ENCODE measurements around the gene ACYP2.
"Not testable (repeated sequence)": the region's sequence is repeated elsewhere in the genome, so short reads cannot be mapped to it uniquely, and the experiment has no call there.

ACYP2 gene

GRCh38 chr2:54260241-54260595, 144.8 kb downstream of the ACYP2 start:
- Histone ChIP-seq H3K4me3 (ENCODE audit: low read depth in 1 of 2, low read length in 2 of 2) (no peak overlapping the region), H3K27ac (ENCODE audit: low read depth, low read length) (no peak overlapping the region), H3K9me3 (ENCODE audit: low read length) (no peaks in the 10 kb centered on the region), H3K36me3 (ENCODE audit: insufficient read depth, low read length) (no peaks in the 10 kb centered on the region), H3K4me1 (ENCODE audit: insufficient read depth, low read length) (no peaks in the 10 kb centered on the region), H3K9ac (ENCODE audit: low read length) (no peak overlapping the region), H3K27me3 (ENCODE audit: control insufficient read depth in 1 of 2, insufficient read depth in 2 of 2, low read length in 2 of 2) (no peaks in the 10 kb centered on the region)

GRCh38 chr2:54261537-54261936, 146.1 kb downstream of the ACYP2 start:
- no peak overlapping the region for H3K4me3 ChIP-seq (ENCODE audit: low read depth in 1 of 2, low read length in 2 of 2)
- H3K27me3 ChIP-seq (ENCODE audit: control insufficient read depth in 1 of 2, insufficient read depth in 2 of 2, low read length in 2 of 2), result no peaks in the 10 kb centered on the region
- H3K9ac ChIP-seq (ENCODE audit: low read length), result no peak overlapping the region
- no peak overlapping the region for H3K27ac ChIP-seq (ENCODE audit: low read depth, low read length)
- H3K36me3 ChIP-seq (ENCODE audit: insufficient read depth, low read length), result no peaks in the 10 kb centered on the region
- no peaks in the 10 kb centered on the region for H3K4me1 ChIP-seq (ENCODE audit: insufficient read depth, low read length)
- no peaks in the 10 kb centered on the region for H3K9me3 ChIP-seq (ENCODE audit: low read length)

GRCh38 chr2:54262015-54262765, 146.8 kb downstream of the ACYP2 start:
- Histone ChIP-seq H3K4me3 (ENCODE audit: low read depth in 1 of 2, low read length in 2 of 2) (no peak overlapping the region), H3K27me3 (ENCODE audit: control insufficient read depth in 1 of 2, insufficient read depth in 2 of 2, low read length in 2 of 2) (no peaks in the 10 kb centered on the region), H3K9me3 (ENCODE audit: low read length) (no peaks in the 10 kb centered on the region), H3K4me1 (ENCODE audit: insufficient read depth, low read length) (no peaks in the 10 kb centered on the region), H3K36me3 (ENCODE audit: insufficient read depth, low read length) (no peaks in the 10 kb centered on the region), H3K9ac (ENCODE audit: low read length) (no peak overlapping the region), H3K27ac (ENCODE audit: low read depth, low read length) (no peak overlapping the region)

GRCh38 chr2:54265081-54265480, 149.7 kb downstream of the ACYP2 start:
- H3K4me3 ChIP-seq (ENCODE audit: low read depth in 1 of 2, low read length in 2 of 2); H3K36me3 ChIP-seq (ENCODE audit: insufficient read depth, low read length); H3K27me3 ChIP-seq (ENCODE audit: control insufficient read depth in 1 of 2, insufficient read depth in 2 of 2, low read length in 2 of 2); H3K9ac ChIP-seq (ENCODE audit: low read length); H3K4me1 ChIP-seq (ENCODE audit: insufficient read depth, low read length); H3K9me3 ChIP-seq (ENCODE audit: low read length); H3K27ac ChIP-seq (ENCODE audit: low read depth, low read length): not testable (repeated sequence)

GRCh38 chr2:54267577-54267976, 152.2 kb downstream of the ACYP2 start:
- Histone ChIP-seq H3K4me3 (ENCODE audit: low read depth in 1 of 2, low read length in 2 of 2) (no peak overlapping the region), H3K4me1 (ENCODE audit: insufficient read depth, low read length) (no peaks in the 10 kb centered on the region), H3K36me3 (ENCODE audit: insufficient read depth, low read length) (no peaks in the 10 kb centered on the region), H3K27ac (ENCODE audit: low read depth, low read length) (no peak overlapping the region), H3K27me3 (ENCODE audit: control insufficient read depth in 1 of 2, insufficient read depth in 2 of 2, low read length in 2 of 2) (no peaks in the 10 kb centered on the region), H3K9me3 (ENCODE audit: low read length) (no peaks in the 10 kb centered on the region), H3K9ac (ENCODE audit: low read length) (no peak overlapping the region)

GRCh38 chr2:54271189-54271588, 155.8 kb downstream of the ACYP2 start:
- H3K9ac ChIP-seq (ENCODE audit: low read length), result no peak overlapping the region
- no peaks in the 10 kb centered on the region for H3K27me3 ChIP-seq (ENCODE audit: control insufficient read depth in 1 of 2, insufficient read depth in 2 of 2, low read length in 2 of 2)
- no peaks in the 10 kb centered on the region for H3K9me3 ChIP-seq (ENCODE audit: low read length)
- no peaks in the 10 kb centered on the region for H3K4me1 ChIP-seq (ENCODE audit: insufficient read depth, low read length)
- H3K36me3 ChIP-seq (ENCODE audit: insufficient read depth, low read length), result no peaks in the 10 kb centered on the region
- H3K4me3 ChIP-seq (ENCODE audit: low read depth in 1 of 2, low read length in 2 of 2), result no peak overlapping the region
- no peak overlapping the region for H3K27ac ChIP-seq (ENCODE audit: low read depth, low read length)

GRCh38 chr2:54271843-54272627, 156.6 kb downstream of the ACYP2 start:
- Histone ChIP-seq H3K27me3 (ENCODE audit: control insufficient read depth in 1 of 2, insufficient read depth in 2 of 2, low read length in 2 of 2) (no peaks in the 10 kb centered on the region), H3K9me3 (ENCODE audit: low read length) (no peaks in the 10 kb centered on the region)

GRCh38 chr2:54274781-54275242, 159.4 kb downstream of the ACYP2 start:
- H3K4me3 ChIP-seq (ENCODE audit: low read depth in 1 of 2, low read length in 2 of 2), result no peak overlapping the region
- H3K27me3 ChIP-seq (ENCODE audit: control insufficient read depth in 1 of 2, insufficient read depth in 2 of 2, low read length in 2 of 2), result no peaks in the 10 kb centered on the region
- H3K36me3 ChIP-seq (ENCODE audit: insufficient read depth, low read length), result no peaks in the 10 kb centered on the region
- no peaks in the 10 kb centered on the region for H3K4me1 ChIP-seq (ENCODE audit: insufficient read depth, low read length)
- H3K9ac ChIP-seq (ENCODE audit: low read length), result no peak overlapping the region
- H3K9me3 ChIP-seq (ENCODE audit: low read length), result no peaks in the 10 kb centered on the region
- H3K27ac ChIP-seq (ENCODE audit: low read depth, low read length), result no peak overlapping the region

More at GRCh38 chr2:54271843-54272627, 156.6 kb downstream of the ACYP2 start:
- H3K27ac ChIP-seq (ENCODE audit: low read depth, low read length), result no peak overlapping the region
- H3K4me3 ChIP-seq (ENCODE audit: low read depth in 1 of 2, low read length in 2 of 2), result no peak overlapping the region
- no peaks in the 10 kb centered on the region for H3K36me3 ChIP-seq (ENCODE audit: insufficient read depth, low read length)
- H3K9ac ChIP-seq (ENCODE audit: low read length), result no peak overlapping the region
- H3K4me1 ChIP-seq (ENCODE audit: insufficient read depth, low read length), result no peaks in the 10 kb centered on the region

- Histone ChIP-seq H3K27ac (ENCODE audit: low read depth, low read length) (no peak overlapping the region), H3K36me3 (ENCODE audit: insufficient read depth, low read length) (no peaks in the 10 kb centered on the region), H3K4me1 (ENCODE audit: insufficient read depth, low read length) (no peaks in the 10 kb centered on the region), H3K27me3 (ENCODE audit: control insufficient read depth in 1 of 2, insufficient read depth in 2 of 2, low read length in 2 of 2) (no peaks in the 10 kb centered on the region), H3K9me3 (ENCODE audit: low read length) (no peaks in the 10 kb centered on the region), H3K4me3 (ENCODE audit: low read depth in 1 of 2, low read length in 2 of 2) (no peak overlapping the region), H3K9ac (ENCODE audit: low read length) (no peak overlapping the region)
Observed at GRCh38 chr2:54275541-54275940, 160.1 kb downstream of the ACYP2 start.

GRCh38 chr2:54279385-54279784, 164.0 kb downstream of the ACYP2 start:
- no peaks in the 10 kb centered on the region for H3K4me1 ChIP-seq (ENCODE audit: insufficient read depth, low read length)
- no peak overlapping the region for H3K9ac ChIP-seq (ENCODE audit: low read length)
- H3K9me3 ChIP-seq (ENCODE audit: low read length), result no peaks in the 10 kb centered on the region
- H3K27me3 ChIP-seq (ENCODE audit: control insufficient read depth in 1 of 2, insufficient read depth in 2 of 2, low read length in 2 of 2), result no peaks in the 10 kb centered on the region
- H3K27ac ChIP-seq (ENCODE audit: low read depth, low read length), result no peak overlapping the region
- H3K36me3 ChIP-seq (ENCODE audit: insufficient read depth, low read length), result no peaks in the 10 kb centered on the region
- no peak overlapping the region for H3K4me3 ChIP-seq (ENCODE audit: low read depth in 1 of 2, low read length in 2 of 2)

- no peaks in the 10 kb centered on the region for H3K9me3 ChIP-seq (ENCODE audit: low read length)
- H3K4me1 ChIP-seq (ENCODE audit: insufficient read depth, low read length), result no peaks in the 10 kb centered on the region
- H3K27me3 ChIP-seq (ENCODE audit: control insufficient read depth in 1 of 2, insufficient read depth in 2 of 2, low read length in 2 of 2), result no peaks in the 10 kb centered on the region
- H3K9ac ChIP-seq (ENCODE audit: low read length), result no peak overlapping the region
- no peaks in the 10 kb centered on the region for H3K36me3 ChIP-seq (ENCODE audit: insufficient read depth, low read length)
- H3K4me3 ChIP-seq (ENCODE audit: low read depth in 1 of 2, low read length in 2 of 2), result no peak overlapping the region
- H3K27ac ChIP-seq (ENCODE audit: low read depth, low read length), result no peak overlapping the region
Observed at GRCh38 chr2:54284826-54285225, 169.4 kb downstream of the ACYP2 start.

All from muscle layer of colon (tissue), 2 donors.